GM06990 (cell line): ENCODE data around the gene EXOC2.
A peak's percentile ranks its signal among the peaks of the same experiment; 100 is the strongest.

ENCODE experiments used
- DNase-seq: peaks from one replicate; pipeline ENCODE4 v3.0.0-alpha.2; 2011; ENCODE audit not compliant: insufficient read length; ENCODE audit errors: extremely low read depth
- H3K27me3 ChIP-seq: replicated peaks from 2 replicates; pipeline ENCODE4 v1.6.0; 2011; ENCODE audit warnings: low read length; ENCODE audit not compliant: control insufficient read depth, insufficient read depth
- H3K36me3 ChIP-seq: 2 replicates; pipeline ENCODE4 v1.5.1; 2011; ENCODE audit warnings: low read length; ENCODE audit not compliant: control insufficient read depth, insufficient read depth
- H3K4me3 ChIP-seq: replicated peaks from 2 replicates; pipeline ENCODE4 v1.5.1; 2011; ENCODE audit warnings: low read depth, mild to moderate bottlenecking, control low read depth, low read length
- TF ChIP-seq, protein P1 (sequence below): IDR thresholded peaks from 2 replicates; pipeline ENCODE4 v1.5.1; 2011; ENCODE audit warnings: low read length, control low read depth, mild to moderate bottlenecking, inconsistent platforms; ENCODE audit not compliant: insufficient read depth, poor library complexity, severe bottlenecking

The EXOC2 gene

DNA sequence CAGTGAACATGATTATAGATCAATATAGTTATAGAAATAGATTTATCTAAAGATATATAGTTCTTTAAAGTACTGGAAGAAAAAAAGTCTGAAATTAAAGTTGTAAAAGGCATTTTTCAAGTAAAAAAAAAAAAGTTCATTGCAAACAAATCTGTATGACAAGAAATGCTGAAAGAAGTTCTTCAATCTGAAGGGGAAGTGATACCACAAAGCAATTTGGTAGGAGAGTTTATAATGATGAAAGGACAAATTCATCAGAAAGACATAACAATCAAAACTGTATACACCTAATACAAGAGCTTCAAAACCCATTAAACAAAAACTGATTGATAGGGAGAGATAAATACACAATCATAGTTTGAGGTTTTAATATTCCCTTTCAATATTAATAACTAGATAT is 50.1 kb downstream of the EXOC2 start:
- no peaks in the 10 kb centered on the region for H3K36me3 ChIP-seq
- TF ChIP-seq, protein P1, sequence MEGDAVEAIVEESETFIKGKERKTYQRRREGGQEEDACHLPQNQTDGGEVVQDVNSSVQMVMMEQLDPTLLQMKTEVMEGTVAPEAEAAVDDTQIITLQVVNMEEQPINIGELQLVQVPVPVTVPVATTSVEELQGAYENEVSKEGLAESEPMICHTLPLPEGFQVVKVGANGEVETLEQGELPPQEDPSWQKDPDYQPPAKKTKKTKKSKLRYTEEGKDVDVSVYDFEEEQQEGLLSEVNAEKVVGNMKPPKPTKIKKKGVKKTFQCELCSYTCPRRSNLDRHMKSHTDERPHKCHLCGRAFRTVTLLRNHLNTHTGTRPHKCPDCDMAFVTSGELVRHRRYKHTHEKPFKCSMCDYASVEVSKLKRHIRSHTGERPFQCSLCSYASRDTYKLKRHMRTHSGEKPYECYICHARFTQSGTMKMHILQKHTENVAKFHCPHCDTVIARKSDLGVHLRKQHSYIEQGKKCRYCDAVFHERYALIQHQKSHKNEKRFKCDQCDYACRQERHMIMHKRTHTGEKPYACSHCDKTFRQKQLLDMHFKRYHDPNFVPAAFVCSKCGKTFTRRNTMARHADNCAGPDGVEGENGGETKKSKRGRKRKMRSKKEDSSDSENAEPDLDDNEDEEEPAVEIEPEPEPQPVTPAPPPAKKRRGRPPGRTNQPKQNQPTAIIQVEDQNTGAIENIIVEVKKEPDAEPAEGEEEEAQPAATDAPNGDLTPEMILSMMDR, result no peak
- no peak overlapping the region for H3K4me3 ChIP-seq
- H3K27me3 ChIP-seq, result no peaks in the 10 kb centered on the region
- no peak for DNase-seq

GRCh38 chr6:641225-641985 is 51.5 kb downstream of the EXOC2 start:
- H3K36me3 ChIP-seq, result no peaks in the 10 kb centered on the region
- no peak for DNase-seq
- no peak overlapping the region for H3K4me3 ChIP-seq
- TF ChIP-seq, protein P1, result no peak
- no peaks in the 10 kb centered on the region for H3K27me3 ChIP-seq

GRCh38 chr6:636488-636887 is 56.5 kb downstream of the EXOC2 start:
- no peaks in the 10 kb centered on the region for H3K27me3 ChIP-seq
- no peak overlapping the region for H3K4me3 ChIP-seq
- H3K36me3 ChIP-seq, result no peaks in the 10 kb centered on the region
- DNase-seq, result peak; percentile 22
- TF ChIP-seq, protein P1, result no peak

GRCh38 chr6:635233-635632 is 57.7 kb downstream of the EXOC2 start:
- no peaks in the 10 kb centered on the region for H3K27me3 ChIP-seq
- no peak for DNase-seq
- no peaks in the 10 kb centered on the region; the same call in 1 of the 2 replicates for H3K36me3 ChIP-seq
- H3K4me3 ChIP-seq, result no peak overlapping the region
- TF ChIP-seq, protein P1, result no peak

DNA sequence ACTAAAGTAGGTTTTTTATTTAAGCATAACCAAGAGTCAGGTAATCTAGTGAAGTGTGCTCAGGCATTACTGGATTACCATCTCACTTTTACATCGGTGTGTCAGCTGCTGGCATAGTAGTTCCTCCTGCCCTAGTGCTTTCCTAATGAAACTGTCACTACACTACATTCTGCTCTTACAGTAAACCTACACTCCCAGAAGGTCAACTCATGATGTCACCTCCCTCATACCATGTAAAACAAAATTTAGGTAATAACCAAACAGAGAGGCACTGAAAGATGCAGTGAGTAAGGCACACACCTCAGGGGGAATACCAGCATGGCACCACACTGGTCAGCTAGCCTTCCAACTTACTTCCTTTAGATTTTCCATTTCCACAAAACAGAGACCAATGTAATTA is 59.3 kb downstream of the EXOC2 start:
- Histone ChIP-seq H3K36me3 (no peaks in the 10 kb centered on the region; the same call in 1 of the 2 replicates), H3K27me3 (no peaks in the 10 kb centered on the region), H3K4me3 (no peak overlapping the region)
- TF ChIP-seq, protein P1, result no peak
- no peak for DNase-seq
